Breast epithelium (tissue), 3 donors: ENCODE data around the gene ZBTB3.

Source experiments
- CTCF ChIP-seq, 3 donors: fragments of 450-650 bp; IDR thresholded peaks; one replicate each; pipeline ENCODE4 v1.5.1; 2016 to 2017; ENCODE audit warnings: antibody characterized with exemption in 3 of 3, mild to moderate bottlenecking in 3 of 3, moderate library complexity in 3 of 3
- POLR2A ChIP-seq: fragments of 450-650 bp; IDR thresholded peaks from one replicate; pipeline ENCODE4 v1.6.1; 2016; ENCODE audit warnings: antibody characterized with exemption, mild to moderate bottlenecking, moderate library complexity
- POLR2AphosphoS5 ChIP-seq, 3 donors: sonication (generic); formaldehyde crosslinking; IDR thresholded peaks; one replicate each; pipeline ENCODE4 v1.6.1; 2017; ENCODE audit warnings: antibody characterized with exemption in 3 of 3

GRCh38 chr11:62721994-62722393, 32.0 kb downstream of the ZBTB3 start:
- TF ChIP-seq CTCF (IDR thresholded peaks at IDR 0.05): no peak
- no peak for TF ChIP-seq POLR2A
- no peak for TF ChIP-seq POLR2AphosphoS5 (IDR thresholded peaks at IDR 0.05)
